Stimulated activated CD8-positive, alpha-beta memory T cell treated with anti-CD3 and anti-CD28 coated beads, Interleukin-15, amount 100 ng/mL, for 4 hours (primary cell): Measurements from ENCODE around the gene SNX32.
A peak's percentile ranks its signal among the peaks of the same experiment; 100 is the strongest.

Experiments used
- DNase-seq, 2 donors: peaks; one replicate each; pipeline ENCODE4 v3.0.0-alpha.2; 2020; ENCODE audit warnings: low read depth in 2 of 2

Gene SNX32

GRCh38 chr11:65833297-65834030 lies at the start of gene SNX32:
TSS of gene SNX32 (plus strand) at chr11:65833963. CDS start at chr11:65834066, 103 bp downstream.
- peak; percentile 88 to 94 for DNase-seq

DNA sequence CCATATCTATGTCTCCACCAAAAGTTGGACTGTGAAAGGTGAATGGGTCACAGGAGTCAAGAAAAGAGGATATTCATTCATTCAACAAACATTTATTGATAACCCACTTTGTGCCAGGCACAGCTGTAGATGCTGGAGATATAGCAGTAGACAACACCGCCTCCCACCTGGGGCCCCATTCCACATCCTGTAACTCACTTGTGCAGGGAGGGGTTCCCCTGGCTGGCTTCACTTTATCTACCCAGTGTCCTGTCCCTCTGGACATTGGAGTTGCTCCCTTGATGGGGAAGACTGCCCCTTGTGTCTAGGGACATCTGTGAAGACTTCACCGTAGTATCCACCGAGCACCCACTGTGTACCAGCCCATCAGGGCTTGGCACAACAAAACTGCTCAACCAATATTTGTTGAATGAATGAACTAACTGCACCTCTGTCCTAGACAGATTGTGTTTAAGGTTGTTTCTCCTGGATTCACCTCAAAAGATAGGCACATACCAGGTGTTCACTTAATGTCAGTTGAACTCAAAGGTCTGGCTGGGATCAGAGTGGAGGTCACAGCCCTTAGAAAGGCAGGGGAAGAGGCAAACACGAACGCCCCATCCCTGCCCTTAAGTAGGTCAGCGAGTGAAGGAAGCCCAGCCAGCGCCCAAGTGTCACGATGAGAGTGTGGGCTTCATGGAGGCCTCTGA lies 48.3 kb upstream of the SNX32 start:
- DNase-seq: no peak

- DNase-seq: no peak
These were observed 47.6 kb upstream of the SNX32 start for GRCh38 chr11:65786008-65786785.

GRCh38 chr11:65786786-65787636 lies 46.8 kb upstream of the SNX32 start, which contains the start of gene OVOL1:
TSS of gene OVOL1 (plus strand) at chr11:65787063. CDS start at chr11:65787374, 311 bp downstream.
- DNase-seq: peak in 1 of 2 donors; percentile 22

DNA sequence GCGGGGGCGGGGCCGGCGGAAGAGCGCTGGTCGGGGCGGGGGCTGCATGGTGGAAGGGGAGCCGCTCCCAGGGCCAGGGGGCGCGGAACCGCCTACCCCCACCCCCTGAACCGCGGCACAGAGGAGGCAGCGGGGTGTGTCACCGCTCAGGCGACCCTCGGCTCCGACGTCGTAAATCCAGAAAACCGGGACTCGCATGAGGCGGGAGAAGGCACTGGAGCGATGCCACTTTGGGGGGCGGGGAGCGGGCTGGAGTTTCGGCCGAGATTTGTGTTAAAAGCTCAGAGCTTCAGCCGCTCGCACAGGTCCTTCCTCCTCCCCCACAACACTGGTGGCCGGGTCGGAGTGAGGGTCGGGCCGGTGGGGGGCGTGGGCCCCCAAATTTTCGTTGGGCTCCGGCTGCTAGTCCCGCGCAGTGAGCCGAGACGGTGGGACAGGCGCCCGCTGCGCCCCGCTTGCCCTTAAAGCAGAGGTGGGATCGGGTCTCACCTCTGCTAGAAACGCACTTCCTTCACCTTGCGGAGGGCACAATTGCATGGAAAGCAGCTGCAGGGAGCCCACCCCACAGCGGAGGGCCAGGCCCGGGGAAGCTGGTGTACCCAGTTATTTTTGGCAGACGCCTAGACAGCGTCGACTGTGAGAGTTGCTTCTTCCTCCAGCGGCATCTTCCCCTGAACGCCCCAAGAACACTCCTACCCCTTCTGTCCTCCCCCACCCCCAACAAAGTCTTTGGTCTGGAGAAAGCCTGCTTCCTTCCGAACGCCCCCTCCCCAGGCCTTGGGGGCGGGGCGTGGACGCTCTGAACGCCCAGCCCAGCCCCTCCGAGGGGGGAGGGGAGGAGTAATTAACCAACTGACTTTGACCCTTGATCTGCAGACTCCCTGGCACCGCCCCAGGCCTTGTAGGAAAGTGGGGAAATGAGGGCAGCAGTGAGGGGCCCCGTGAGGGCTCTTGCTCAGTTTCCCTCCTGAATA lies 45.8 kb upstream of the SNX32 start:
- DNase-seq: no peak

DNA sequence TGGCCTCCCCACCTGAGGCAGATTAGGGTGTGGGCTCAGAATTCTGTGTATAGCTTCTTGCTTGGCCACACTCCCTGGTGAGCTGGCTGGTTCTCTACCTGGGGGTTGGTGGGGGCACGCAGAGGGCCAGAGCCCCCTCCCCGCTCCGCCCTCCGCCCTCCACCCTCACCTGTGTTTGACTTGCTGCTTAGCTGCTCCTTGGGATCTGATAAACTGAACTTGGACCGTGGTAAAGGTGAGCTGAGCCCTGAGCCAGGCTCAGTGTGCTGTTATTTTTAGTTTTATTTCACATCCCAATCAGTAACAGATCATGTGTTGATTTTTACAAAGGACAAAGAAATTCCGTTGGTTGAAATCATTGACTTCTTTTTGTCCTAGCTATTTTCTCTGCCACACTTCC lies 44.9 kb upstream of the SNX32 start:
- DNase-seq: no peak

DNA sequence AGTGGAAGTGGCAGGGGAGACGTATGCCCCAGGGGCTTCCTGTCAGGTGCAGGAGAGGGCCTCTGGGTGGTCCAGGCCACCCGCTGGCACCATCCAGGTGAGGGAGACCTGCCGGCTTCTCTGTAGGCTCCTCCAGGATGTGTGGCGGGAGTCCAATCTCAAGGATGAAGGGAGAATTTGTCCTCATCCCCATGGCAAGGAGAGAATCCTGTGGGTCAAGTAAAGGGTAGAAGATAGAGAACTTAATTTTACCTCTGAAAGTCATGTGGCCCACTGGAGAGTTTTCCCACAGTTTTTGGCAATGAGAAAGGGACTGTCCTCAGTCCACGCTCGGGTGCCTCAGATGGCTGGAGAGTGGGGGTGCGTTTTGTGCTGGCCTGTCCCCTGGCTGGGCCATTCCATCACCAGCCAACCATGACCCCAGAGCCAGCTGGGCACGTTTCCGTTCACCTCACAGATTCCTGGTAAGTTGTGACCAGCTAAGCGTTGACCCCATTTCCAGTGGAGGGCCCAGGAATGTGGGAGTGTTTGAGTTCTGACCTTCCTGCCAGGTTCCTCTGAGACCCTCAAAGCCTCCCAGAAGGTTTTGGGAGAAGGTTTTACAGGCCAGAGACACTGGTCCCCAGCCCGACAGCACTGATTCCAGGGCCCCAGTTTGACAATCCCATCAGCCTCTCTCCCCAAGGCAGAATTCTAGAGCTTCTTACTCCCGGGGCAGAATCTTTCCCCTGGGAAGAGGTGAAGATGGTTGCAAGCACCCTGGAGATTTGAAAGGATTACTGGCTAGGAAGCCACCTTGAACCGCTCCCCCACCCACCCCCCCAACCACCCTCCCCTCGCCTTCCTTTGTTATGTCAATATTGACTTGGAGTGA lies 44.3 kb upstream of the SNX32 start:
- DNase-seq: no peak

- no peak for DNase-seq
These were observed 43.5 kb upstream of the SNX32 start for GRCh38 chr11:65790104-65790901.

- no peak for DNase-seq
These were observed 42.7 kb upstream of the SNX32 start for GRCh38 chr11:65790902-65791650.

- peak in 1 of 2 donors; percentile 24 for DNase-seq
These were observed 42.0 kb upstream of the SNX32 start for GRCh38 chr11:65791719-65792213.

DNA sequence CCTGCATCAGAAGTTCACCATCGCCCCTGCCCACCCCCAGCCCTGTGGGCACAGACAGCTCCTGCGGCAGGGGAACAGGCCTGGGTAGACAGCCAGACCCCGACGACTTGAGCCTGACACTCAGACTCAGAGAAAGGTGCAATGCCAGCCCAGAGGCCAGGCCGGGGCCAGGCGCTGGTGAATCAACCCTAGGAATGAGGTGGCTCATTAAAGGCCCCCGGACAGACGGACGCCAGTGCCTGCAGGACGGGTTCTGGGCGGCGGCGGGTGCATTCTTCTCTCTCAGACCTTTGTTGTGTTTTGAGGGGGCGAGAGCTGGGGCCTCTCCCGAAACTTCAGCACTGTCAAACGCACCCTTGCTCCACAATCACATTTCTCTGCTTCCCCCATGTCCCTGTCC lies 41.3 kb upstream of the SNX32 start:
- DNase-seq: no peak

- no peak for DNase-seq
These were observed 40.6 kb upstream of the SNX32 start for GRCh38 chr11:65793144-65793581.

DNA sequence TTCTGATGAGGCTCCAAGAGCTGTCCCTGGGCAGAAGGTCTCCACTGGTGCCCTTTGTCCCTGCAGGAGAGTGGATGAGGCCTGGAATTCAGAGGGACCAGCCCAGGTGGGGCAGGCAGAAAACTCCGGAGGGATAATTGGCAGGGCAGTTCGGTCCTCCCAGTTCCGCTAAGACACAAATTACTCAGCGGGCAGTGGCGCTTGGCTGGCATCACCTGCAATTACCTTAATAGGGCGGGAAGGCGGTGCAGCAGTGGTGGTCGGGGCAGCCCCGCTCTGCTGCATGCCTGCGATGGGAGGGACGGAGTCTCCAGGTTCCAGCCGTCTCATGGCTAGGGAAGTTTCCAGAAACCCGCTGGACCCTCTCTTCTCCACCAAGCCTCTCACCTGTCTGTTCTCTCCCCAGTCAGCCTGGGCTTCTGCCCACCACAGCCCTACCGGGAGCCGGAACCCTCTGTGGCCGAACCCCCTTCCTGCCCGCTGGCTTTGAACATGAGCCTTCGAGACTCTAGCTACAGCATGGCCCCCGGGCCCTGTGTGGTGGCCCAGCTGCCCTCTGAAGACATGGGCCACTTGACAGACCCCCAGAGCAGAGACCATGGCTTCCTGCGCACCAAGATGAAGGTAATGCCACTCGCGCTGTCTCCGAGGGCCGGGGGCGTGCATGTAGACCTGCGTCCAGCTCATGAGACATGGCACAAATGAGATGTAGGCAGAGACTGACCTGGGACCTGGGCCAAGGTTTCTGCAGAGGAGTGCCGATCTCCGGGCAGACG lies 40.0 kb upstream of the SNX32 start:
- no peak for DNase-seq

GRCh38 chr11:65794570-65795510 lies 38.9 kb upstream of the SNX32 start:
- no peak for DNase-seq
